Stimulated activated naive CD8-positive, alpha-beta T cell treated with anti-CD3 and anti-CD28 coated beads, Interleukin-15, Interleukin-2, amounts not matched to agents 100 ng/mL and 50 ng/mL, for 24 hours (primary cell): ENCODE data around the gene MTURN.
A peak's percentile ranks its signal among the peaks of the same experiment; 100 is the strongest.

Experiments
- H3K27ac Mint-ChIP-seq: one replicate; pipeline ENCODE4 v1.8.0; 2021; ENCODE audit warnings: mild to moderate bottlenecking, mixed read lengths
- H3K27me3 Mint-ChIP-seq: one replicate; pipeline ENCODE4 v1.8.0; 2021; ENCODE audit warnings: mixed read lengths
- H3K36me3 Mint-ChIP-seq: one replicate; pipeline ENCODE4 v1.8.0; 2021; ENCODE audit warnings: low read depth, mixed read lengths
- H3K4me1 Mint-ChIP-seq: one replicate; pipeline ENCODE4 v1.8.0; 2021; ENCODE audit warnings: low read depth, mixed read lengths
- H3K4me3 Mint-ChIP-seq: one replicate; pipeline ENCODE4 v1.8.0; 2021; ENCODE audit warnings: mild to moderate bottlenecking, mixed read lengths
- H3K9me3 Mint-ChIP-seq: one replicate; pipeline ENCODE4 v1.8.0; 2021; ENCODE audit warnings: mixed read lengths

The MTURN gene

GRCh38 chr7:30175636-30176147, 40.9 kb downstream of the MTURN start:
- Mint-ChIP-seq H3K36me3 (no peaks in the 10 kb centered on the region), H3K4me1 (peaks cover 9% of the 10 kb centered on the region), H3K27me3 (no peaks in the 10 kb centered on the region), H3K27ac (no peak overlapping the region), H3K4me3 (no peak overlapping the region), H3K9me3 (no peaks in the 10 kb centered on the region)

GRCh38 chr7:30176463-30177109, 41.8 kb downstream of the MTURN start:
- Mint-ChIP-seq H3K4me1 (peaks cover 9% of the 10 kb centered on the region), H3K27me3 (no peaks in the 10 kb centered on the region), H3K9me3 (no peaks in the 10 kb centered on the region), H3K36me3 (no peaks in the 10 kb centered on the region), H3K4me3 (no peak overlapping the region), H3K27ac (no peak overlapping the region)

GRCh38 chr7:30177186-30177585, 42.4 kb downstream of the MTURN start:
- Mint-ChIP-seq H3K4me1 (peaks cover 9% of the 10 kb centered on the region), H3K36me3 (no peaks in the 10 kb centered on the region), H3K4me3 (no peak overlapping the region), H3K27ac (no peak overlapping the region), H3K27me3 (no peaks in the 10 kb centered on the region), H3K9me3 (no peaks in the 10 kb centered on the region)

- H3K27me3 Mint-ChIP-seq, result no peaks in the 10 kb centered on the region
- no peak overlapping the region for H3K4me3 Mint-ChIP-seq
- H3K27ac Mint-ChIP-seq, result no peak overlapping the region
- no peaks in the 10 kb centered on the region for H3K9me3 Mint-ChIP-seq
- peaks cover 9% of the 10 kb centered on the region for H3K4me1 Mint-ChIP-seq
- H3K36me3 Mint-ChIP-seq, result no peaks in the 10 kb centered on the region
Measured at GRCh38 chr7:30177965-30178364, 43.2 kb downstream of the MTURN start.

GRCh38 chr7:30178748-30179436, 44.1 kb downstream of the MTURN start:
- Mint-ChIP-seq H3K9me3 (no peaks in the 10 kb centered on the region), H3K36me3 (no peaks in the 10 kb centered on the region), H3K27me3 (no peaks in the 10 kb centered on the region), H3K27ac (peak overlapping the region; percentile 61), H3K4me1 (peaks cover 9% of the 10 kb centered on the region), H3K4me3 (peak overlapping the region; percentile 17)

GRCh38 chr7:30180718-30181117, 45.9 kb downstream of the MTURN start:
- no peaks in the 10 kb centered on the region for H3K27me3 Mint-ChIP-seq
- H3K36me3 Mint-ChIP-seq, result no peaks in the 10 kb centered on the region
- peaks cover 17% of the 10 kb centered on the region for H3K4me1 Mint-ChIP-seq
- no peak overlapping the region for H3K27ac Mint-ChIP-seq
- H3K9me3 Mint-ChIP-seq, result no peaks in the 10 kb centered on the region
- no peak overlapping the region for H3K4me3 Mint-ChIP-seq

- no peak overlapping the region for H3K4me3 Mint-ChIP-seq
Measured at GRCh38 chr7:30181211-30181610, 46.4 kb downstream of the MTURN start.

GRCh38 chr7:30181736-30182522, 47.1 kb downstream of the MTURN start:
- Mint-ChIP-seq H3K4me1 (peaks cover 17% of the 10 kb centered on the region), H3K4me3 (no peak overlapping the region), H3K36me3 (no peaks in the 10 kb centered on the region), H3K27me3 (no peaks in the 10 kb centered on the region), H3K27ac (no peak overlapping the region), H3K9me3 (peaks cover 4% of the 10 kb centered on the region)

More at GRCh38 chr7:30181211-30181610, 46.4 kb downstream of the MTURN start:
- Mint-ChIP-seq H3K36me3 (no peaks in the 10 kb centered on the region), H3K27ac (no peak overlapping the region), H3K9me3 (no peaks in the 10 kb centered on the region), H3K4me1 (peaks cover 17% of the 10 kb centered on the region), H3K27me3 (no peaks in the 10 kb centered on the region)

- no peak overlapping the region for H3K27ac Mint-ChIP-seq
- H3K4me3 Mint-ChIP-seq, result no peak overlapping the region
- peaks cover 1% of the 10 kb centered on the region for H3K36me3 Mint-ChIP-seq
- no peaks in the 10 kb centered on the region for H3K27me3 Mint-ChIP-seq
- peaks cover 17% of the 10 kb centered on the region for H3K4me1 Mint-ChIP-seq
- H3K9me3 Mint-ChIP-seq, result peaks cover 6% of the 10 kb centered on the region
Measured at GRCh38 chr7:30182814-30183213, 48.0 kb downstream of the MTURN start.

GRCh38 chr7:30183749-30184369, 49.1 kb downstream of the MTURN start:
- Mint-ChIP-seq H3K4me3 (no peak overlapping the region), H3K36me3 (peaks cover 5% of the 10 kb centered on the region), H3K9me3 (peaks cover 12% of the 10 kb centered on the region), H3K4me1 (peaks cover 21% of the 10 kb centered on the region), H3K27ac (no peak overlapping the region), H3K27me3 (no peaks in the 10 kb centered on the region)

- Mint-ChIP-seq H3K36me3 (peaks cover 5% of the 10 kb centered on the region), H3K4me3 (no peak overlapping the region), H3K4me1 (peaks cover 15% of the 10 kb centered on the region), H3K27ac (no peak overlapping the region), H3K9me3 (peaks cover 12% of the 10 kb centered on the region), H3K27me3 (no peaks in the 10 kb centered on the region)
Measured at GRCh38 chr7:30184791-30185487, 50.2 kb downstream of the MTURN start.

GRCh38 chr7:30185496-30185895, 50.7 kb downstream of the MTURN start:
- H3K4me3 Mint-ChIP-seq, result no peak overlapping the region
- H3K4me1 Mint-ChIP-seq, result peaks cover 15% of the 10 kb centered on the region

GRCh38 chr7:30186725-30187124, 51.9 kb downstream of the MTURN start:
- peaks cover 15% of the 10 kb centered on the region for H3K4me1 Mint-ChIP-seq
- H3K27me3 Mint-ChIP-seq, result no peaks in the 10 kb centered on the region
- no peak overlapping the region for H3K27ac Mint-ChIP-seq
- H3K4me3 Mint-ChIP-seq, result no peak overlapping the region
- H3K36me3 Mint-ChIP-seq, result peaks cover 5% of the 10 kb centered on the region
- peaks cover 12% of the 10 kb centered on the region for H3K9me3 Mint-ChIP-seq

More at GRCh38 chr7:30185496-30185895, 50.7 kb downstream of the MTURN start:
- Mint-ChIP-seq H3K36me3 (peaks cover 5% of the 10 kb centered on the region), H3K27me3 (no peaks in the 10 kb centered on the region), H3K9me3 (peaks cover 12% of the 10 kb centered on the region), H3K27ac (no peak overlapping the region)

GRCh38 chr7:30187513-30187912, 52.7 kb downstream of the MTURN start:
- H3K27me3 Mint-ChIP-seq, result no peaks in the 10 kb centered on the region
- no peak overlapping the region for H3K27ac Mint-ChIP-seq
- peaks cover 15% of the 10 kb centered on the region for H3K4me1 Mint-ChIP-seq
- peaks cover 12% of the 10 kb centered on the region for H3K9me3 Mint-ChIP-seq
- no peak overlapping the region for H3K4me3 Mint-ChIP-seq
- peaks cover 5% of the 10 kb centered on the region for H3K36me3 Mint-ChIP-seq
